ENCODE results near the gene AHDC1.

Gene AHDC1

GRCh38 chr1:27648602-27649305 is 44.8 kb upstream of the AHDC1 start:
- Histone ChIP-seq H3K4me1 (ENCODE audit: control insufficient read depth, low read length) (peaks cover 18% of the 10 kb centered on the region), H3K4me2 (ENCODE audit: low read length) (no peak overlapping the region), H3K9me3 (ENCODE audit: control insufficient read depth, insufficient read depth, low read length) (no peaks in the 10 kb centered on the region), H3K9me2 (replicated peaks; ENCODE audit: control insufficient read depth, low read length) (no peaks in the 10 kb centered on the region), H3K79me2 (ENCODE audit: control insufficient read depth, low read length) (no peaks in the 10 kb centered on the region), H4K20me1 (ENCODE audit: control insufficient read depth, insufficient read depth, low read depth, low read length) (no peaks in the 10 kb centered on the region), H3K27ac (ENCODE audit: low read depth, low read length) (no peak overlapping the region), H3K36me3 (ENCODE audit: control insufficient read depth, low read length) (no peaks in the 10 kb centered on the region), H3F3A (ENCODE audit: control insufficient read depth, insufficient read depth) (peaks cover 7% of the 10 kb centered on the region), H3K27me3 (ENCODE audit: control insufficient read depth, low read length) (no peaks in the 10 kb centered on the region), H3K4me3 (ENCODE audit: low read length) (no peak overlapping the region)
- TF ChIP-seq CTCF (IDR thresholded peaks at IDR 0.05; ENCODE audit: low read depth, low read length, poor library complexity, severe bottlenecking) (no peak), EZH2phosphoT487 (IDR thresholded peaks at IDR 0.05; ENCODE audit: borderline replicate concordance, low read length) (no peak)

GRCh38 chr1:27647328-27647727 is 43.4 kb upstream of the AHDC1 start:
- H4K20me1 ChIP-seq (ENCODE audit: control insufficient read depth, insufficient read depth, low read depth, low read length), result no peaks in the 10 kb centered on the region
- peaks cover 2% of the 10 kb centered on the region for H3F3A ChIP-seq (ENCODE audit: control insufficient read depth, insufficient read depth)
- no peak for TF ChIP-seq EZH2phosphoT487 (IDR thresholded peaks at IDR 0.05; ENCODE audit: borderline replicate concordance, low read length)
- TF ChIP-seq CTCF (IDR thresholded peaks at IDR 0.05; ENCODE audit: low read depth, low read length, poor library complexity, severe bottlenecking), result no peak
- H3K9me3 ChIP-seq (ENCODE audit: control insufficient read depth, insufficient read depth, low read length), result no peaks in the 10 kb centered on the region
- no peak overlapping the region for H3K4me2 ChIP-seq (ENCODE audit: low read length)
- no peaks in the 10 kb centered on the region for H3K9me2 ChIP-seq (replicated peaks; ENCODE audit: control insufficient read depth, low read length)
- no peaks in the 10 kb centered on the region for H3K36me3 ChIP-seq (ENCODE audit: control insufficient read depth, low read length)
- H3K79me2 ChIP-seq (ENCODE audit: control insufficient read depth, low read length), result no peaks in the 10 kb centered on the region
- no peak overlapping the region for H3K27ac ChIP-seq (ENCODE audit: low read depth, low read length)
- peaks cover 19% of the 10 kb centered on the region for H3K4me1 ChIP-seq (ENCODE audit: control insufficient read depth, low read length)
- H3K27me3 ChIP-seq (ENCODE audit: control insufficient read depth, low read length), result no peaks in the 10 kb centered on the region
- no peak overlapping the region for H3K4me3 ChIP-seq (ENCODE audit: low read length)

GRCh38 chr1:27646676-27647075 is 42.7 kb upstream of the AHDC1 start:
- no peaks in the 10 kb centered on the region for H3K79me2 ChIP-seq (ENCODE audit: control insufficient read depth, low read length)
- no peak overlapping the region for H3K4me3 ChIP-seq (ENCODE audit: low read length)
- H3K27me3 ChIP-seq (ENCODE audit: control insufficient read depth, low read length), result no peaks in the 10 kb centered on the region
- H3K9me3 ChIP-seq (ENCODE audit: control insufficient read depth, insufficient read depth, low read length), result no peaks in the 10 kb centered on the region
- TF ChIP-seq EZH2phosphoT487 (IDR thresholded peaks at IDR 0.05; ENCODE audit: borderline replicate concordance, low read length), result no peak
- TF ChIP-seq CTCF (IDR thresholded peaks at IDR 0.05; ENCODE audit: low read depth, low read length, poor library complexity, severe bottlenecking), result no peak
- no peaks in the 10 kb centered on the region for H3F3A ChIP-seq (ENCODE audit: control insufficient read depth, insufficient read depth)
- no peaks in the 10 kb centered on the region for H3K36me3 ChIP-seq (ENCODE audit: control insufficient read depth, low read length)
- H4K20me1 ChIP-seq (ENCODE audit: control insufficient read depth, insufficient read depth, low read depth, low read length), result no peaks in the 10 kb centered on the region
- no peaks in the 10 kb centered on the region for H3K9me2 ChIP-seq (replicated peaks; ENCODE audit: control insufficient read depth, low read length)
- H3K27ac ChIP-seq (ENCODE audit: low read depth, low read length), result no peak overlapping the region
- no peak overlapping the region for H3K4me2 ChIP-seq (ENCODE audit: low read length)
- peaks cover 19% of the 10 kb centered on the region for H3K4me1 ChIP-seq (ENCODE audit: control insufficient read depth, low read length)
